Transverse colon (tissue), 4 donors: ENCODE data around the gene MCTP2. TPM values are rescaled to one million over a fixed set of nuclear protein-coding genes. Genes with fewer than 3 reads are reported as not detected.

Experiments used
- DNase-seq: peaks from one replicate; pipeline ENCODE4 v3.0.0-alpha.2; 2019
- H3K27ac ChIP-seq, 4 donors: fragments of 200-600 bp; sonication (generic); 2 replicates each; pipeline ENCODE4 v1.5.1; 2016 to 2018; ENCODE audit warnings: inconsistent platforms in 4 of 4
- H3K27me3 ChIP-seq: fragments of 200-600 bp; sonication (generic); 2 replicates; pipeline ENCODE4 v1.5.1; 2017; ENCODE audit warnings: inconsistent platforms
- H3K36me3 ChIP-seq, 4 donors: fragments of 200-600 bp; sonication (generic); 2 replicates each; pipeline ENCODE4 v1.5.1; 2017 to 2019; ENCODE audit warnings: inconsistent platforms in 4 of 4
- H3K4me1 ChIP-seq, 4 donors: fragments of 200-600 bp; sonication (generic); 2 replicates each; pipeline ENCODE4 v1.5.1; 2017 to 2020; ENCODE audit warnings: inconsistent platforms in 4 of 4
- H3K4me3 ChIP-seq, 4 donors: fragments of 200-600 bp; sonication (generic); 1 replicate in 1 of 4; 2 replicates in 3 of 4; pipeline versions ENCODE4 v1.5.1 to v1.6.1; 2017 to 2019; ENCODE audit warnings: inconsistent platforms in 4 of 4
- H3K9me3 ChIP-seq, 2 donors: fragments of 200-600 bp; sonication (generic); 2 replicates each; pipeline ENCODE4 v1.5.1; 2017 to 2019; ENCODE audit warnings: inconsistent platforms in 2 of 2
- EP300 ChIP-seq: sonication (generic); formaldehyde crosslinking; IDR thresholded peaks from one replicate; pipeline ENCODE4 v1.6.1; 2017; ENCODE audit warnings: antibody characterized with exemption, low read depth
- POLR2A ChIP-seq: fragments of 450-650 bp; IDR thresholded peaks from one replicate; pipeline ENCODE4 v1.6.1; 2016; ENCODE audit warnings: antibody characterized with exemption, mild to moderate bottlenecking, moderate library complexity
- POLR2AphosphoS5 ChIP-seq, 3 donors: sonication (generic); formaldehyde crosslinking; IDR thresholded peaks; one replicate each; pipeline ENCODE4 v1.6.1; 2016; ENCODE audit warnings: antibody characterized with exemption in 3 of 3
- WGBS, 2 donors: methylation state at CpG; one replicate each; pipeline ENCODE4 v1.1.5; 2018; ENCODE audit warnings: low coverage in 1 of 2; 5-methylcytosine and 5-hydroxymethylcytosine counted together
- in situ Hi-C, 4 donors: fragments of 200-750 bp; cut with MboI; loops; one replicate each; pipeline versions ENCODE4 v1.15.0 to v1.15.1; 2017; ENCODE audit warnings: low sequenced_read_pairs in 3 of 4, low pct_ligation_motif_present in 1 of 4, low pct_unique_long_range_greater_than_20kb in 1 of 4
- intact Hi-C: fragments of 100-400 bp; cut with DNase I; formaldehyde crosslinking; loops from one replicate; pipeline ENCODE4 v1.15.1; 2023; ENCODE audit warnings: low total_unique reads
- total RNA-seq, 4 donors: library from RNA; depleted of rRNA; stranded (reverse); fragments of >200 nt; gene quantifications; one replicate each; pipeline ENCODE4 v1.1.0, GENCODE V29; 2016
- TF ChIP-seq, protein P1 (sequence below), 5 experiments: fragments of 200-600 bp in 3 of 5; fragments of 450-650 bp in 2 of 5; sonication (generic) in 3 of 5; IDR thresholded peaks; 1 replicate in 2 of 5; 2 replicates in 3 of 5; pipeline ENCODE4 v1.5.1; 2016 to 2017; ENCODE audit warnings: antibody characterized with exemption in 5 of 5, inconsistent platforms in 3 of 5, mild to moderate bottlenecking in 2 of 5, moderate library complexity in 1 of 5

The MCTP2 gene
- total RNA-seq, 4 donors from 2014 or later = 108 to 409 (median 144) TPM

DNA sequence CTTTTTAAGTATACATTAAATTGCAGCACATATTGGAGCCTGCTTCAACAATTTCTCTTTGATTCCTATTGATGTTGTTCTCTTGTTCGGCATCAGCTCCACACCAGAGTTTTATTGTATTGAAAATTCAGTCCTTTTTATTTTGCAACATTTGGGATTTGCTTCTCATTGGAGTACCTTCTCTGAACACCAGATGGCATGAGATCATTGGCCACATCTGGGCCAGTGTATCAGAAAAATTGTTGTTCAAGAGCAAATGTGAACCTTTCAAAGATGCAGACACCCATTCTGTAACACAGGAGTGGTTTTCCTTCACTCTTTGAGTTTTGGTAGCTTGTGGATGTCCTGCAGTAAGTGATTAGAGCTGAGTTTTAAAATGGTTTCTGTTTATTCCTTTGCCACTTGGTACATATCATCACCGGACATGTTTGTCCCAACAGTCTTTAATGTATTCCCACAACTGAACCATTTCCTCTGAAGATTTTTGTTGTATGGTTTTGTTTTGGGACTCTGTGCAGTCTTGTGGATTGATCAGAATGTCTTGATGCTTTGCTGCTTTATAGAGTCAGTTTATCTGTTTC, 96.1 kb downstream of the MCTP2 start:
- WGBS, 2 donors = 73 to 82% methylated on average over 1 to 2 of the region's 2 CpGs
- in situ Hi-C loops = loop anchor here in 1 of 4 donors (10.0 kb wide), 1 partner anchor 163 kb away; no protein-coding TSS in a partner anchor
- no peak overlapping the region for H3K4me3 ChIP-seq
- H3K27me3 ChIP-seq = no peaks in the 10 kb centered on the region
- peaks cover 7 to 22% (median 13%) of the 10 kb centered on the region in 4 donors for H3K4me1 ChIP-seq
- intact Hi-C loops = loop anchor here (5.0 to 10.0 kb wide), 2 partner anchors 160 to 1293 kb away; no protein-coding TSS in a partner anchor
- no peak for TF ChIP-seq POLR2A
- TF ChIP-seq, protein P1, sequence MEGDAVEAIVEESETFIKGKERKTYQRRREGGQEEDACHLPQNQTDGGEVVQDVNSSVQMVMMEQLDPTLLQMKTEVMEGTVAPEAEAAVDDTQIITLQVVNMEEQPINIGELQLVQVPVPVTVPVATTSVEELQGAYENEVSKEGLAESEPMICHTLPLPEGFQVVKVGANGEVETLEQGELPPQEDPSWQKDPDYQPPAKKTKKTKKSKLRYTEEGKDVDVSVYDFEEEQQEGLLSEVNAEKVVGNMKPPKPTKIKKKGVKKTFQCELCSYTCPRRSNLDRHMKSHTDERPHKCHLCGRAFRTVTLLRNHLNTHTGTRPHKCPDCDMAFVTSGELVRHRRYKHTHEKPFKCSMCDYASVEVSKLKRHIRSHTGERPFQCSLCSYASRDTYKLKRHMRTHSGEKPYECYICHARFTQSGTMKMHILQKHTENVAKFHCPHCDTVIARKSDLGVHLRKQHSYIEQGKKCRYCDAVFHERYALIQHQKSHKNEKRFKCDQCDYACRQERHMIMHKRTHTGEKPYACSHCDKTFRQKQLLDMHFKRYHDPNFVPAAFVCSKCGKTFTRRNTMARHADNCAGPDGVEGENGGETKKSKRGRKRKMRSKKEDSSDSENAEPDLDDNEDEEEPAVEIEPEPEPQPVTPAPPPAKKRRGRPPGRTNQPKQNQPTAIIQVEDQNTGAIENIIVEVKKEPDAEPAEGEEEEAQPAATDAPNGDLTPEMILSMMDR (IDR thresholded peaks at IDR 0.05) = peak; percentile 47 to 68 (median 55)
- H3K27ac ChIP-seq = no peak overlapping the region
- H3K36me3 ChIP-seq = no peaks in the 10 kb centered on the region
- no peak for DNase-seq
- no peaks in the 10 kb centered on the region for H3K9me3 ChIP-seq

DNA sequence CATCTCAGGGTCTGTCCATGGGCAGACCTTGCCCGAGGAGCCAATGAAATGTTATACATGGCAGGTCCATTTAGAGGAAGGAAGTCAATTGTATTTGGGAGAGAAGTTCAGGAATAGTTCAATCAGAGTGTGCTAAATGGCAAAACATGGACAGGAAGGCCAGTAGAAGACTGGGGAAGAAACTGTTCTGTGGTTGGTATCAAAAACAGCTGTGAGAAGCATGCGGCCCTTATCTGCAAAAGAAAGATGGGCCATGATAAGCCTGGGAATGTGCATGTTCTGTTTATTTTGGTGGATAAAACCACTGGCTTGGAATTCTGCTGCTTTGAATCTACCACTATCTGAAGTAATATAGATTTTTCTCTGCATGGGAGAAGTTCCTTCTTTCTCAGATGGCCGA, 100.4 kb downstream of the MCTP2 start:
- Histone ChIP-seq H3K4me3 (no peak overlapping the region), H3K27me3 (no peaks in the 10 kb centered on the region), H3K4me1 (no peaks in the 10 kb centered on the region), H3K27ac (no peak overlapping the region), H3K36me3 (no peaks in the 10 kb centered on the region), H3K9me3 (no peaks in the 10 kb centered on the region)
- WGBS, 2 donors = 74 to 89% methylated on average over 2 to 3 of the region's 3 CpGs
- TF ChIP-seq POLR2A (no peak), EP300 (no peak), POLR2AphosphoS5 (IDR thresholded peaks at IDR 0.05) (no peak)
- TF ChIP-seq, protein P1 (IDR thresholded peaks at IDR 0.05) = no peak
- in situ Hi-C loops = no loop called here
- DNase-seq = no peak
- intact Hi-C loops = no loop called here

DNA sequence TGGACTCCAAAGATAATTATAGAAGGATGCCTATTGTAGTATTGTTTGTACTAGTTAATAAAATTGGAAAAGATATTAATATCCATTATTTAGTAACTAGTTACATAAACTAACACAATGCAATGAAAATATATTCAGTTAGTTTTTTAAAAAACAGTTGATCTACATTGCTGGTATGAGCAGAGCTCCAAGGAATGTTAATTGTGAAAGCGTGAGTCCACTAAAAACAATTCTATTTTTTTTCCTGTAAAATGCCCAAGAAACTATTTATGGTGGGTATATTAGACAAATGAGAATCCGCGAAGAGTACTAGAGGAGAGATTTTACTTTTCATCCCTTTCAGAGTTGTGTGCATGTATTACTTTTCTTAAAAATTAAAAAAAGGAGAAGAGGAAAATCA, 104.3 kb downstream of the MCTP2 start:
- TF ChIP-seq, protein P1 (IDR thresholded peaks at IDR 0.05) = no peak
- no peak for TF ChIP-seq POLR2A
- TF ChIP-seq POLR2AphosphoS5 (IDR thresholded peaks at IDR 0.05) = no peak
- TF ChIP-seq EP300 = no peak
- no peak overlapping the region for H3K4me3 ChIP-seq
- H3K27me3 ChIP-seq = no peaks in the 10 kb centered on the region
- in situ Hi-C loops (no loop called here), intact Hi-C loops (no loop called here)
- H3K36me3 ChIP-seq = peaks cover 0 to 7% (median 0%) of the 10 kb centered on the region in 4 donors
- H3K4me1 ChIP-seq = no peaks in the 10 kb centered on the region
- H3K27ac ChIP-seq = no peak overlapping the region
- H3K9me3 ChIP-seq = no peaks in the 10 kb centered on the region
- 86 to 88% methylated on average over 3 of the region's 3 CpGs for WGBS, 2 donors
- no peak for DNase-seq

DNA sequence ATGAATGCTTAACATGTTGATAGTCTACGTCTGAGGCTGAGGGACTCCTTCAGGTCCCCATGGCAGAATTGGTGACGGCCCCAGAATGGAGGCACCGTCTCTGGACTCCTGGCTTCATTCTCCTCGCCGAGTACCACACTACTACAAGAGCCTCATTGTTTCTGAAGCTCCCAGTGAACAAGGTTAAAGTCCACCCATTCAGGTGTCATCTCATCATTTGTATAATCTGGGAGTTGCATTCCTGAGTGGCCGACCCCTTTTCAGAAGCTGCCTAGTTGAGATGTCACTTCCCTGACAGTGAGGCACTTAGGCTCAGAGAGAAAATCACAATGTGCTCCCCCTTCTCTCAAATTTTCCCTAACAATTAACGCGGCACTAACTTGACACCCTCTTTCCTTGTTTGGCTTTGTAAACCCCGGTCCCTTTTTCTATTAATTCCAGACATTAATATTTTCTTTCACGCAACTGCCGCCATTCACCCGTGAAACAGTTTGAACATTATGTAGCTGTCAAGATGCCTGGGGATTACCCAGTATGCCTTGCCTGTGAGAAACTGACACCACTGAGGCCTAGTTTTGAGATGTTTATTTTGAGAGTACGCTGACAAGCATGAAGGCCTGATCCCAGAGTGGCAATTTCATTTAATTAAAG, 105.6 kb downstream of the MCTP2 start:
- Histone ChIP-seq H3K9me3 (no peaks in the 10 kb centered on the region), H3K27ac (no peak overlapping the region), H3K4me3 (no peak overlapping the region), H3K27me3 (no peaks in the 10 kb centered on the region), H3K4me1 (no peaks in the 10 kb centered on the region), H3K36me3 (peaks cover 0 to 11% (median 0%) of the 10 kb centered on the region in 4 donors)
- intact Hi-C loops = no loop called here
- TF ChIP-seq POLR2AphosphoS5 (IDR thresholded peaks at IDR 0.05) (no peak), EP300 (no peak), POLR2A (no peak)
- TF ChIP-seq, protein P1 (IDR thresholded peaks at IDR 0.05) = no peak
- no peak for DNase-seq
- WGBS, 2 donors = 89 to 91% methylated on average over 10 to 13 of the region's 13 CpGs
- in situ Hi-C loops = no loop called here
